Activated T-cell treated with anti-CD3 and anti-CD28 coated beads, Interleukin-2, amount 50 U/mL, for 24 hours (primary cell): ENCODE measurements around the gene PLOD3.
"Not testable (repeated sequence)": the region's sequence is repeated elsewhere in the genome, so short reads cannot be mapped to it uniquely, and the experiment has no call there.

Experiments
- DNase-seq: peaks from one replicate; pipeline ENCODE4 v3.0.0-alpha.2; 2020
- H3K27ac Mint-ChIP-seq: 2 replicates; pipeline ENCODE4 v1.8.0; 2020; ENCODE audit warnings: mild to moderate bottlenecking, mixed read lengths
- H3K27me3 Mint-ChIP-seq: 2 replicates; pipeline ENCODE4 v1.8.0; 2020; ENCODE audit warnings: mixed read lengths
- H3K36me3 Mint-ChIP-seq: 2 replicates; pipeline ENCODE4 v1.8.0; 2020; ENCODE audit warnings: low read depth, mixed read lengths
- H3K4me1 Mint-ChIP-seq: 2 replicates; pipeline ENCODE4 v1.8.0; 2020; ENCODE audit warnings: low read depth, mixed read lengths
- H3K4me3 Mint-ChIP-seq: 2 replicates; pipeline ENCODE4 v1.8.0; 2020; ENCODE audit warnings: mild to moderate bottlenecking, moderate library complexity, mixed read lengths
- H3K9me3 Mint-ChIP-seq: 2 replicates; pipeline ENCODE4 v1.8.0; 2020; ENCODE audit warnings: mixed read lengths

The PLOD3 gene

GRCh38 chr7:101217388-101218235, at the start of gene PLOD3, which contains the start of gene ZNHIT1:
Gene PLOD3 (minus strand): TSS chr7:101217581. CDS start chr7:101217274, 307 bp downstream.
Gene ZNHIT1 (plus strand): TSS chr7:101218165. CDS start chr7:101218196, 31 bp downstream.
- Mint-ChIP-seq H3K4me1 (peaks cover 36% of the 10 kb centered on the region), H3K27ac (peak within 1 kb of the TSS; percentile 91), H3K36me3 (peaks cover 55% of the 10 kb centered on the region), H3K9me3 (no peaks in the 10 kb centered on the region), H3K4me3 (peak within 1 kb of the TSS; percentile 94), H3K27me3 (no peaks in the 10 kb centered on the region)
- peak; percentile 92 for DNase-seq

GRCh38 chr7:101265622-101266516, 48.5 kb upstream of the PLOD3 start:
- DNase-seq = no peak
- no peak overlapping the region for H3K27ac Mint-ChIP-seq
- H3K36me3 Mint-ChIP-seq = no peaks in the 10 kb centered on the region
- H3K9me3 Mint-ChIP-seq = no peaks in the 10 kb centered on the region
- peaks cover 10% of the 10 kb centered on the region for H3K27me3 Mint-ChIP-seq
- H3K4me1 Mint-ChIP-seq = peaks cover 6% of the 10 kb centered on the region
- no peak overlapping the region for H3K4me3 Mint-ChIP-seq

- not testable (repeated sequence) for H3K4me3 Mint-ChIP-seq, DNase-seq, H3K4me1 Mint-ChIP-seq, H3K9me3 Mint-ChIP-seq, H3K27me3 Mint-ChIP-seq, H3K36me3 Mint-ChIP-seq, H3K27ac Mint-ChIP-seq
These were observed 46.8 kb upstream of the PLOD3 start for GRCh38 chr7:101264102-101264706.

- H3K4me1 Mint-ChIP-seq = no peaks in the 10 kb centered on the region
These were observed 40.9 kb upstream of the PLOD3 start for GRCh38 chr7:101258243-101258731.

GRCh38 chr7:101255796-101256195, 38.4 kb upstream of the PLOD3 start:
- H3K9me3 Mint-ChIP-seq = no peaks in the 10 kb centered on the region
- H3K27me3 Mint-ChIP-seq = no peaks in the 10 kb centered on the region
- H3K4me1 Mint-ChIP-seq = peaks cover 10% of the 10 kb centered on the region
- peaks cover 12% of the 10 kb centered on the region for H3K36me3 Mint-ChIP-seq
- DNase-seq = no peak
- H3K27ac Mint-ChIP-seq = no peak overlapping the region
- no peak overlapping the region for H3K4me3 Mint-ChIP-seq

More at GRCh38 chr7:101258243-101258731, 40.9 kb upstream of the PLOD3 start:
- Mint-ChIP-seq H3K9me3 (no peaks in the 10 kb centered on the region), H3K36me3 (no peaks in the 10 kb centered on the region), H3K4me3 (no peak overlapping the region), H3K27ac (no peak overlapping the region), H3K27me3 (peaks cover 7% of the 10 kb centered on the region)
- no peak for DNase-seq

- H3K27ac Mint-ChIP-seq, H3K9me3 Mint-ChIP-seq, H3K27me3 Mint-ChIP-seq, DNase-seq: not testable (repeated sequence)
- H3K4me1 Mint-ChIP-seq = peaks cover 25% of the 10 kb centered on the region
- peak overlapping the region; percentile 97 for H3K4me3 Mint-ChIP-seq
- H3K36me3 Mint-ChIP-seq = peaks cover 31% of the 10 kb centered on the region
These were observed 35.8 kb upstream of the PLOD3 start for GRCh38 chr7:101253199-101253598.

- no peaks in the 10 kb centered on the region for H3K27me3 Mint-ChIP-seq
- no peaks in the 10 kb centered on the region for H3K9me3 Mint-ChIP-seq
- H3K4me3 Mint-ChIP-seq = peak overlapping the region; percentile 97
- peak overlapping the region; percentile 97 for H3K27ac Mint-ChIP-seq
- H3K4me1 Mint-ChIP-seq = peaks cover 32% of the 10 kb centered on the region
- DNase-seq = peak; percentile 99
- peaks cover 40% of the 10 kb centered on the region for H3K36me3 Mint-ChIP-seq
These were observed 34.7 kb upstream of the PLOD3 start for GRCh38 chr7:101251871-101252659.

GRCh38 chr7:101250324-101250723, 32.9 kb upstream of the PLOD3 start:
- Mint-ChIP-seq H3K27me3 (no peaks in the 10 kb centered on the region), H3K4me1 (peaks cover 42% of the 10 kb centered on the region), H3K4me3 (peak overlapping the region; percentile 97), H3K27ac (peak overlapping the region; percentile 97), H3K9me3 (no peaks in the 10 kb centered on the region), H3K36me3 (peaks cover 52% of the 10 kb centered on the region)
- DNase-seq = no peak

- peak overlapping the region; percentile 59 for H3K27ac Mint-ChIP-seq
- no peak for DNase-seq
- no peaks in the 10 kb centered on the region for H3K9me3 Mint-ChIP-seq
- peaks cover 54% of the 10 kb centered on the region for H3K4me1 Mint-ChIP-seq
- no peaks in the 10 kb centered on the region for H3K27me3 Mint-ChIP-seq
- H3K4me3 Mint-ChIP-seq = no peak overlapping the region
- peaks cover 71% of the 10 kb centered on the region for H3K36me3 Mint-ChIP-seq
These were observed 30.9 kb upstream of the PLOD3 start for GRCh38 chr7:101248276-101248675.

GRCh38 chr7:101245147-101245668, 27.8 kb upstream of the PLOD3 start:
- peaks cover 50% of the 10 kb centered on the region for H3K4me1 Mint-ChIP-seq

GRCh38 chr7:101244375-101245146, 27.2 kb upstream of the PLOD3 start, which contains the start of gene FIS1:
Gene FIS1 (minus strand): TSS chr7:101245081. CDS start chr7:101245004, 77 bp downstream.
- H3K4me1 Mint-ChIP-seq = peaks cover 47% of the 10 kb centered on the region
- H3K36me3 Mint-ChIP-seq = peaks cover 81% of the 10 kb centered on the region

More at GRCh38 chr7:101245147-101245668, 27.8 kb upstream of the PLOD3 start:
- Mint-ChIP-seq H3K27me3 (no peaks in the 10 kb centered on the region), H3K9me3 (no peaks in the 10 kb centered on the region), H3K4me3 (peak overlapping the region; percentile 99), H3K36me3 (peaks cover 79% of the 10 kb centered on the region), H3K27ac (peak overlapping the region; percentile 99)
- no peak for DNase-seq

GRCh38 chr7:101243646-101244374, 26.4 kb upstream of the PLOD3 start:
- Mint-ChIP-seq H3K27ac (peak overlapping the region; percentile 99), H3K9me3 (no peaks in the 10 kb centered on the region), H3K4me1 (peaks cover 43% of the 10 kb centered on the region), H3K36me3 (peaks cover 80% of the 10 kb centered on the region), H3K27me3 (no peaks in the 10 kb centered on the region), H3K4me3 (peak overlapping the region; percentile 99)
- DNase-seq = no peak

More at GRCh38 chr7:101244375-101245146, 27.2 kb upstream of the PLOD3 start, which contains the start of gene FIS1:
- no peaks in the 10 kb centered on the region for H3K9me3 Mint-ChIP-seq
- H3K4me3 Mint-ChIP-seq = peak within 1 kb of the TSS; percentile 99
- peak; percentile 98 for DNase-seq
- no peaks in the 10 kb centered on the region for H3K27me3 Mint-ChIP-seq
- H3K27ac Mint-ChIP-seq = peak within 1 kb of the TSS; percentile 99
